Neural crest cell (in vitro differentiated cells): ENCODE measurements around the gene SEC16B. TPM values are rescaled to one million over a fixed set of nuclear protein-coding genes. Genes with fewer than 3 reads are reported as not detected.
A peak's percentile ranks its signal among the peaks of the same experiment; 100 is the strongest.

ENCODE experiments used
- DNase-seq: peaks from one replicate; pipeline ENCODE4 v3.0.0; 2021; ENCODE audit warnings: low read depth, mixed read lengths, low spot score
- H3K27ac Mint-ChIP-seq: one replicate; pipeline ENCODE4 v1.8.0; 2021; ENCODE audit warnings: mild to moderate bottlenecking, mixed read lengths; ENCODE audit not compliant: unreplicated experiment
- H3K27me3 Mint-ChIP-seq: 2 replicates; pipeline ENCODE4 v1.8.0; 2021; ENCODE audit warnings: low read depth, mild to moderate bottlenecking, mixed read lengths
- H3K36me3 Mint-ChIP-seq: 2 replicates; pipeline ENCODE4 v1.8.0; 2021; ENCODE audit warnings: low read depth, mild to moderate bottlenecking, mixed read lengths
- H3K4me1 Mint-ChIP-seq: 2 replicates; pipeline ENCODE4 v1.8.0; 2021; ENCODE audit warnings: mixed read lengths
- H3K4me3 Mint-ChIP-seq: one replicate; pipeline ENCODE4 v1.8.0; 2021; ENCODE audit warnings: mild to moderate bottlenecking, mixed read lengths
- H3K9me3 Mint-ChIP-seq: 2 replicates; pipeline ENCODE4 v1.8.0; 2021; ENCODE audit warnings: mixed read lengths
- CTCF ChIP-seq: fragments of 200-600 bp; sonication (generic); conservative IDR thresholded peaks from 2 replicates; pipeline ENCODE4 v1.5.0; 2021; ENCODE audit warnings: antibody characterized with exemption, mild to moderate bottlenecking
- long read RNA-seq: library from polyadenylated mRNA; unstranded; transcript quantifications from one replicate; pipeline ENCODE4 v2.0.0, GENCODE V29; 2020
- total RNA-seq: library from RNA; stranded (reverse); gene quantifications from 2 replicates; pipeline ENCODE4 v1.2.1, GENCODE V29; 2021

The SEC16B gene
- 1.4 and 2.1 TPM in 2 replicates for total RNA-seq
- long read RNA-seq, partial matches to known transcripts: 1 of 1 reads
- long read RNA-seq, other reads (novel, unspliced or antisense): 0 of 1 reads

GRCh38 chr1:177969825-177970371 is at the start of gene SEC16B:
Gene SEC16B (minus strand): TSS chr1:177970058. CDS start chr1:177967981, 2,077 bp downstream.
- peaks cover 5% of the 10 kb centered on the region for H3K9me3 Mint-ChIP-seq
- no peaks in the 10 kb centered on the region for H3K27me3 Mint-ChIP-seq
- no peak for TF ChIP-seq CTCF
- H3K27ac Mint-ChIP-seq: peak within 1 kb of the TSS; percentile 23
- DNase-seq: no peak
- no peak within 1 kb of the TSS for H3K4me3 Mint-ChIP-seq
- H3K4me1 Mint-ChIP-seq: no peaks in the 10 kb centered on the region
- H3K36me3 Mint-ChIP-seq: no peaks in the 10 kb centered on the region

GRCh38 chr1:178019622-178020021 is 49.8 kb upstream of the SEC16B start:
- H3K9me3 Mint-ChIP-seq: peaks cover 9% of the 10 kb centered on the region
- H3K27ac Mint-ChIP-seq: no peak overlapping the region
- no peak for DNase-seq
- no peak for TF ChIP-seq CTCF
- H3K36me3 Mint-ChIP-seq: peaks cover 5% of the 10 kb centered on the region
- H3K4me1 Mint-ChIP-seq: no peaks in the 10 kb centered on the region
- no peaks in the 10 kb centered on the region for H3K27me3 Mint-ChIP-seq
- H3K4me3 Mint-ChIP-seq: no peak overlapping the region

GRCh38 chr1:178019208-178019607 is 49.4 kb upstream of the SEC16B start:
- H3K27ac Mint-ChIP-seq: no peak overlapping the region
- peaks cover 9% of the 10 kb centered on the region for H3K9me3 Mint-ChIP-seq
- H3K27me3 Mint-ChIP-seq: no peaks in the 10 kb centered on the region
- no peak for DNase-seq
- H3K36me3 Mint-ChIP-seq: peaks cover 5% of the 10 kb centered on the region
- no peak for TF ChIP-seq CTCF
- H3K4me1 Mint-ChIP-seq: no peaks in the 10 kb centered on the region
- no peak overlapping the region for H3K4me3 Mint-ChIP-seq

- Mint-ChIP-seq H3K4me1 (no peaks in the 10 kb centered on the region), H3K36me3 (peaks cover 5% of the 10 kb centered on the region), H3K9me3 (peaks cover 9% of the 10 kb centered on the region), H3K4me3 (no peak overlapping the region), H3K27me3 (peaks cover under 1% of the 10 kb centered on the region), H3K27ac (no peak overlapping the region)
- no peak for DNase-seq
- TF ChIP-seq CTCF: no peak
Observed at GRCh38 chr1:178017517-178017916, 47.7 kb upstream of the SEC16B start.

- H3K4me1 Mint-ChIP-seq: no peaks in the 10 kb centered on the region
- no peak for DNase-seq
- peaks cover 4% of the 10 kb centered on the region for H3K27me3 Mint-ChIP-seq
- TF ChIP-seq CTCF: no peak
- H3K27ac Mint-ChIP-seq: no peak overlapping the region
- H3K4me3 Mint-ChIP-seq: no peak overlapping the region
- H3K36me3 Mint-ChIP-seq: no peaks in the 10 kb centered on the region
- H3K9me3 Mint-ChIP-seq: peaks cover 3% of the 10 kb centered on the region
Observed at GRCh38 chr1:178011864-178012503, 42.1 kb upstream of the SEC16B start.
